ENCODE data around the gene VSIG2. TPM values are rescaled to one million over a fixed set of nuclear protein-coding genes. Genes with fewer than 3 reads are reported as not detected.

VSIG2 gene
- total RNA-seq (1 to 10 TPM in 3 of 6 donors, under 1 TPM in 3; 0.18 to 2.1 (median 1.0) TPM), polyA plus RNA-seq (1 to 10 TPM; 1.1 to 4.5 TPM)

- Histone ChIP-seq H3K27ac (no peak within 1 kb of the TSS), H3K36me3 (no peaks in the 10 kb centered on the region), H3K9me3 (no peaks in the 10 kb centered on the region), H3K4me1 (no peaks in the 10 kb centered on the region), H3K27me3 (peaks cover 0 to 3% (median 0%) of the 10 kb centered on the region in 4 donors), H3K4me3 (no peak within 1 kb of the TSS)
- peak in 2 of 4 donors; percentile 38 to 59 for ATAC-seq
- TF ChIP-seq CTCF (IDR thresholded peaks at IDR 0.05) = no peak
- intact Hi-C loops (cut with DNase I) = loop anchor here in 1 of 3 donors (10.0 kb wide), 1 partner anchor 87 kb away; no protein-coding TSS in a partner anchor
- DNase-seq = peak in 1 of 6 donors; percentile 25
- WGBS, 2 donors = 29 to 45% methylated on average over 29 to 42 of the region's 42 CpGs
- FAIRE-seq = no peak
Observed at GRCh38 chr11:124751741-124752470, at the start of gene VSIG2. VSIG2 (minus strand) TSS chr11:124752255; CDS start chr11:124752137, 118 bp downstream.

- Histone ChIP-seq H3K36me3 (no peaks in the 10 kb centered on the region), H3K9me3 (no peaks in the 10 kb centered on the region), H3K4me3 (peak overlapping the region; percentile 85 to 91 (median 90)), H3K27me3 (no peaks in the 10 kb centered on the region), H3K27ac (peak overlapping the region; percentile 85 to 99 (median 96)), H3K4me1 (peaks cover 0 to 15% (median 11%) of the 10 kb centered on the region in 3 donors)
- TF ChIP-seq CTCF (IDR thresholded peaks at IDR 0.05) = no peak
- FAIRE-seq (no peak), ATAC-seq (peak; percentile 1 to 18 (median 8)), DNase-seq (no peak)
- 4 to 5% methylated on average over 8 of the region's 8 CpGs for WGBS, 2 donors
- intact Hi-C loops (cut with DNase I) = no loop called here
Observed at GRCh38 chr11:124801014-124801413, 49.0 kb upstream of the VSIG2 start.

- intact Hi-C loops (cut with DNase I) = no loop called here
- no peaks in the 10 kb centered on the region for H3K9me3 ChIP-seq
- TF ChIP-seq CTCF (IDR thresholded peaks at IDR 0.05) = no peak
- H3K4me3 ChIP-seq = peak within 1 kb of the TSS; percentile 85 to 91 (median 90)
- H3K27ac ChIP-seq = peak within 1 kb of the TSS; percentile 85 to 99 (median 96)
- H3K36me3 ChIP-seq = no peaks in the 10 kb centered on the region
- no peaks in the 10 kb centered on the region for H3K27me3 ChIP-seq
- ATAC-seq (peak; percentile 94 to 98 (median 98)), FAIRE-seq (no peak), DNase-seq (peak; percentile 69 to 92 (median 80))
- H3K4me1 ChIP-seq = peaks cover 0 to 15% (median 11%) of the 10 kb centered on the region in 3 donors
- 0% methylated on average over 44 to 62 of the region's 62 CpGs for WGBS, 2 donors
Observed at GRCh38 chr11:124800226-124800929, 48.3 kb upstream of the VSIG2 start, which contains the start of gene MSANTD2. MSANTD2 (minus strand) TSS chr11:124800406; CDS start chr11:124800380, 26 bp downstream.

GRCh38 chr11:124799348-124800225 lies 47.5 kb upstream of the VSIG2 start:
- no peaks in the 10 kb centered on the region for H3K27me3 ChIP-seq
- H3K4me3 ChIP-seq = peak overlapping the region; percentile 85 to 91 (median 90)
- DNase-seq = peak; percentile 9 to 77 (median 40)
- intact Hi-C loops (cut with DNase I) = no loop called here
- TF ChIP-seq CTCF (IDR thresholded peaks at IDR 0.05) = no peak
- peaks cover 0 to 15% (median 11%) of the 10 kb centered on the region in 3 donors for H3K4me1 ChIP-seq
- no peaks in the 10 kb centered on the region for H3K9me3 ChIP-seq
- peak overlapping the region; percentile 85 to 99 (median 96) for H3K27ac ChIP-seq
- H3K36me3 ChIP-seq = no peaks in the 10 kb centered on the region
- no peak for FAIRE-seq
- ATAC-seq = peak; percentile 36 to 60 (median 44)
- 0 to 1% methylated on average over 49 to 83 of the region's 83 CpGs for WGBS, 2 donors
